ENCODE data around the gene VAV1.

- TF ChIP-seq POLR2A (IDR thresholded peaks at IDR 0.05) = no peak
- TF ChIP-seq CTCF (IDR thresholded peaks at IDR 0.05) = no peak
Measured at GRCh38 chr19:6793411-6793810, 20.9 kb downstream of the VAV1 start.
